Measurements from ENCODE around the gene ADAMTS2.

- TF ChIP-seq CTCF (IDR thresholded peaks at IDR 0.05), result no peak
- TF ChIP-seq POLR2A (IDR thresholded peaks at IDR 0.05), result no peak
These were observed 149.5 kb downstream of the ADAMTS2 start for GRCh38 chr5:179195561-179196404.
